Activated gamma-delta T cell treated with Interleukin-2 at 50 U/mL for 16 hours (primary cell): Measurements from ENCODE around the gene INPP5F.
A peak's percentile ranks its signal among the peaks of the same experiment; 100 is the strongest.
"Not testable (repeated sequence)": the region's sequence is repeated elsewhere in the genome, so short reads cannot be mapped to it uniquely, and the experiment has no call there.

Source experiments
- DNase-seq: peaks from one replicate; pipeline ENCODE4 v3.0.0-alpha.2; 2020

The INPP5F gene

DNA sequence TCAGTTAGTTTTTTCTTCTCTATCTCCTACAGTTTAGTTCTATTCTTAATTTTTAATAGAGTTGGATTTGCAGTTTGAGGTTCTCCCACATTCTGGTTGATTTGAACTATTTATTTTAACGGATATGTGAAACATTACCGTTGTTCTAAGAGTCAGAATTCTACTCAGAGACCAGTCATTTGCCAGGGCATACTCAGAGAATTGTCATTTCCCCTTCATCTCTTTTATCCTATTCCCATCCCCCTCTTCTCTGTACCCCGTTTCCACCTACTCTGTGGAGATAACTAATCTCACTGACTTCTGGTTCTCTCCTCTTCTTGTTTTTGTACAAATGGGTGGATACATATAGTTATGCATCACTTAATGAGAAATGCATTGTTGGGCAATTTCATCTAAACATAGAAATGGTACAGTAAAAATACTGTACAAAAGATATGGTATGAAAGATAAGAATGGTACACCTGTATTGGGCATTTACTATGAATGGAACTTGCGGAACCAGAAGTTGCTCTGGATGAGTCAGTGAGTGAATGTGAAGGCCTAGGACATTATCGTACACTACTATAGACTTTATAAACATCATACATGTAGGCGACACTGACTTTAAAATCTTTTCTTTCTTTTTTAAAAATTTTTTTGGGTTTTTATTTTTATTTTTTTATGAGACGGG, 53.1 kb downstream of the INPP5F start:
- no peak for DNase-seq

DNA sequence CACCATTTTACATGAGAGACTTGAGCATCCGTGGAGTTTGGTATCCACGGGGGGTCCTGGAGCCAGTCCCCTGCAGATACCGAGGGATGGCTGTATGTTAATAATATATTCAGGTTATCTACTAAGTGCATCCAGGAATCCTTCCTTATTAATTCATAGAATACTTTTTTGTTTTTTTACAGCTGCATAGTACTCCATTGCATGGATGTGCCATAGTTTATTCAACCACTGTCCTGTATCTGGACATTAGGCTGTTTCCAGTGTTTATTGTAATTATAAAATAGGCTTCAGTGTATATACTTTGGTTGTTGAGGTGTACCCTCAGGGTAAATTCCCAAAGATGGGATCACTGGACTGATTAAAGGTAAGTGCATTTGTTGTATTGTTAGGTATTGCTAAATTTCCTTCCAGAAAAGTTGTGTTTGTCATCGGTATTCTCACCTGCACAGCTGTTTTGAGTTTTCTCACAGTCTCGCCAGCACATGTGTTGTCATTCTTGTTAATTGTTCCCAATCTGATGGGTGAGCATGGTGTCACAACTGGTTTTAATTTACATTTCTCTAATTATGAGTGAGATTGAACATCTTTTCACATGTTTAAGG, 55.1 kb downstream of the INPP5F start:
- DNase-seq, result no peak

DNA sequence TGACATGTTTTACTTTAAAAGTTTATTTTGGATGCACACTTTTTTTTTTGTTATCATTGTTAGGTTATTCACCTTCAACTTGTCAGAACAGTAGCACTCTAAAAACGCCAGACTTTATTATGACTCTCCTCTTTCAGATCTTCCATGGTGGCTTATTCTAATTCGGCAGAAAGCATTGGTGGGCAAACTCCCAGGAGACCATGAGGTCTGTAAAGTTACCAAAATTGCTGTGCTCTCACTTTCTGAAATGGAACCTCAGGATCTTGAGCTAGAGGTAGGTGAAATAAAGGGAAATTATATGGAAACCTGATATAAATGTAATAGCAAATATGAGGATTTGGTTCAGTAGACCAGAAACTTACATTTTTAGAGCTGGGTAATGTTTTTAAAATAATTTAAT, 55.6 kb downstream of the INPP5F start:
- DNase-seq, result no peak

DNA sequence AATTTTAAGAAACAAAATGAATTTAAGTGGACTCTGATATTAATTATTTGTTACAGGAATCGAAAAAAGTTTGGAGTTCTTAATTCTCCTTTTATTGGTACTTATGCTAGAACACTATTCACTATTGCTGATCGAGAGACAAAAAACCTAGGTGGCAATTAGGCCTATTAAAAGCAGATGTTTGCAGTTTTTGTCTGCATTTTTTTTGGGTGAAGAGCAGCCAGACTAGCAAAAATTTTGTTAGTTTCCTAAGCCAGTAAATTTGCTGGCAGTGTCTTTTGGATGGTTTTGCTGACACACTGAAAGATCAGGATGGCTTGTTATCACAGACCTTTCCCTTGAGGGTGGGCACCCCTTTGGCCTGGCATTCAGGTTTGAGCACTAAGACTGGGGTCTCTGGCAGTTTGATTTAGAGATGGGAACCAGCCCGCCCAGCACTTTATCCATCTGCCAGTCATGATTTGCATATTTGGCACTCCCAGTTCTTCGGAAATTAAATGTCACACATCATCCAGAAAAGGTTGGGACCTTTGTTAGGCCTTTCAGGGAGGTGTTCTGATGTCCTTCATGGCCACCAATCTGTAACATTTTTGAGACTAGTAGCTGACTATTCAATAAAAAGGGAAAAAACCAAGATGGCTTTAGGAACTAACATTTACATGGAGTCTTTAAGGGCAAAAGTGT, 57.3 kb downstream of the INPP5F start:
- DNase-seq, result no peak

DNA sequence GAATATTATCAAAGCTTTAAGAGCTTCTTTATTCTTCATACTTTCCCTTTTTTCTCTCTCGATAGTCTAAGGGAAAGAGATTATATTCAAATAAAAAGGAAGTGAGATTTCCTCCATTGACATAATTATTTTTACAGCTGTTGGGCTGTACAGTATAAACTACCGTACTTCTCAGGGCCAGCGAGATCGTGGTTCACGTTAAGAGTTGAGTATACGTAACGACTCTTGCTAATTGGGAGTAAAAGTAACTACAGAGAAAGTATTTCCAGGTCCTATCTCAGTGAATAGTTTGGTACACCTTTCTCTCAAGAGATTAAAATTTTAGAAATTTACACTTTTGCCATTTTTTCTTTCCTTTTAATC, 57.8 kb downstream of the INPP5F start:
- no peak for DNase-seq

DNA sequence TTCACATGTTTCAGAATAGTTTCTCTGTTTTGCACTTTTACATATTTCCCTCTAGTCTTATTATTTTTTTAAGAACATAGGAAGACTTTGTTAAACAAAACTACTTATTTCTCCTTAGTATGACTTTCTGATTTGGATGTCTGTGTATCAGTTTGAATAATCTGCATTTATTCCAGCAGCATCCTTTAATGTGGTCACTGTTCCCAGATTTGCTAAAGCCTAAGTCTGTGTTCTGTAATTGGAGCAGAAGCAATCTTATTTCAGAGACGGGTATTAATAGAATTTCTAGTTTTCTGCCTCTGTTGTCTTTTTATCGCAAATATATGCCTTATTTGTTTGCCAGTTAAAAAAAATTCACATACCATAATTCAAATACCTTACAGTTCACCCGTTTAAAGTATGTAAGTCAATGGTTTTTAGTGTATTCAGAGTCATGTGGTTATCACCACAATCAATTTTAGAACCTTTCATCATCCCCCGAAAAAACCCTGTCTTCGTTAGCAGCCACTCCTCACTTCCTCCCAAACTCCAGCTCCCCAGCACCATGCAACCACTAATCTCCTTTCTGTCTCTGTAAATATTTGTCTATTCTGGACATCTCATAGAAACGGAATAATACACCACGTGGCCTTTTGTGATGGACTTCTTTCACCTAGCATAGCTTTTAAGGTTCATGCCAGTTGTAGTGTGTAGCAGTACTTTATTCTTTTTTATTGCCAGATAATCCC, 58.7 kb downstream of the INPP5F start:
- DNase-seq, result no peak

DNA sequence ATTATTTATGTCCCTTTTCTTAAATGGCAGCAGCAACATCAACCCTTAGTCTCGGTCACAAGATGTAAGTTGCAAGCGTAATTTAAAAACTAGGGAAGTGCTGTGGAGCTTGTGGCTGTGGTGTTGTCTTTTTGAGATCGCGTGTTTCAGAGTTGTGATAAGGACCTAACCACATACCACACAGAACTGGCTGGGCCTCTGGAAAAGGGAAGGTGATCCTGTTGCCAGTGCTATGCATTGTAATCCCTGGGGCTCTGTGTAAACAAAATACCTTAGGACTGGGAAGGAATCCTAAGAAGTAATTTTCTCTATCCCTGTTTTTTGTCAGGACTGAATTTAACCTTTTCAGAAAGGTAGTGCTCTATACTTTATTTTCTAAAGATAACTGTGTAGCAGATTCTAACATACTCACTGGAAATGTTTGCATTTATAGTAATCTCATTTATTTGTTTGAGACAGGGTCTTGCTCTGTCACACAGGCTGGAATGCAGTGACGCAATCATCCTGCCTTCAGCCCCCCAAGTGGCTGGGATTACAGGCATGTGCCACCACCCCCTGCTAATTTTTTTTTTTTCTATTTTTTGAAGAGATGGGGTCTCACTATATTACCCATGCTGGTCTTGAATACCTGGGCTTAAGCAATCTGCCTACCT, 60.4 kb downstream of the INPP5F start:
- DNase-seq, result no peak

DNA sequence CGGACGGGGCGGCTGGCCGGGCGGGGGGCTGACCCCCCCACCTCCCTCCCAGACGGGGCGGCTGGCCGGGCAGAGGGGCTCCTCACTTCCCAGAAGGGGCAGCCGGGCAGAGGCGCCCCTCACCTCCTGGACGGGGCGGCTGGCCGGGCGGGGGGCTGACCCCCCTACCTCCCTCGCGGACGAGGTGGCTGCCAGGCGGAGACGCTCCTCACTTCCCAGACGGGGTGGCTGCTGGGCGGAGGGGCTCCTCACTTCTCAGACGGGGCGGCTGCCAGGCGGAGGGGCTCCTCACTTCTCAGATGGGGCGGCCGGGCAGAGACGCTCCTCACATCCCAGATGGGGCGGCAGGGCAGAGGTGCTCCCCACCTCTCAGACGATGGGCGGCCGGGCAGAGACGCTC, 69.3 kb downstream of the INPP5F start:
- not testable (repeated sequence) for DNase-seq

DNA sequence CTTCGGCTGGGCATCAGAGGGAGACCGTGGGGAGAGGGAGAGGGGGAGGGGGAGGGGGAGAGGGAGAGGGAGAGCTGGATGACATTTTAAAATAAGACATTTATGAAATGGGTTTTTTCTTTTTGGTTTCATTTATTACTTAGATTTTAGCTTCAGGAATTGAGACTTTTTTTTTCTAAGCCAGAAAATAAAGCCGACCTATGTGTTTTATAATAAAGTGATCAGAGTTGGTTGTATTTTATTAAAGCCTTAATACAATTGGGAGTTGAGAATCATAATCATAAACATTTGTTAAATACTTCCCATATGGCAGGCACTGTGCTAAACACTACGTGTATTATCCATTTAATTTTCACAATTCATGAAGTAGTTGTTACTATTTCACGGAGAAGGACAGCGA, 70.2 kb downstream of the INPP5F start:
- DNase-seq, result no peak

DNA sequence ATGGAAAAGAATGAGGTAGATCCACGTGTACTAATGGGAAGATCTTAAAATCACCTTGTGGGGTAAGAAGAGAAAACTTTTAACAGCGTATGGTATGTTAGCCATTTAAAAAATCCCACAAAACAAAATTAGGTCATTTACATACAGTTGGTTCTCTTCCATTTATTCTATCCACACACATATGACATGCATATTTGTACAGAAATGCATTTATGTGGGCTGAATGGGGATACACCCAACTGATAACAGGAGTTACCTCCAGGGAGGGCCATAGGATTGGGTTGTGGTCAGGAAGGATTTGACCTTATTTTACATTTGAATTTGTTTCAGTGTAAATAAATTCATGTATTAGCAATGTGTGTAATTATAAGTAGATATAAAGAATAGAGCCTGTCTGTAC, 75.3 kb downstream of the INPP5F start:
- no peak for DNase-seq

DNA sequence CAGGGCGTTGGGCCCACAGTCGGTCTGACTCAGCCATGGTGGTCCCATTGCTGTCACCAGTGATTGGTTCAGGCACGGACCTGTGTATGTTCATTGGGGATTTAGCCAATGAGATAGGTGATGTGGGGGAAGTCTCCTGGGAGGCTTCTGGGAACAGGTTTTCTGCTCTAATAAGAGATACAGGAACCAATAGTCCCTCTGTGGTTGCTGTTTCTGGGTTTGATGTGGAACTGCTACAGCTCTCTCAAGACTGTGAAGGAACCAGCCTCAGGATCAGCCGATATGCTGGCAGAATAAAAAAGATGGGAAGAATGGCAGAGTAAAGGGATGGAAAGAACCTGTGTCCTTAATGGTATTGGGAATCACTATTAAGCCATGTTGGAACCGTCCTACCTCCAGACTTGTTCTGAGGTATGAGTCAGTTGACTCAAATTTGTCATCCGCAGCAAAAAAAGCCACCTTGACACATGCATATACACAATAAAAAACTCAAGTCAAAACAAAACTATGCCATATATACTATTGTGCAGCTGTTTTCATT, 76.2 kb downstream of the INPP5F start:
- no peak for DNase-seq

DNA sequence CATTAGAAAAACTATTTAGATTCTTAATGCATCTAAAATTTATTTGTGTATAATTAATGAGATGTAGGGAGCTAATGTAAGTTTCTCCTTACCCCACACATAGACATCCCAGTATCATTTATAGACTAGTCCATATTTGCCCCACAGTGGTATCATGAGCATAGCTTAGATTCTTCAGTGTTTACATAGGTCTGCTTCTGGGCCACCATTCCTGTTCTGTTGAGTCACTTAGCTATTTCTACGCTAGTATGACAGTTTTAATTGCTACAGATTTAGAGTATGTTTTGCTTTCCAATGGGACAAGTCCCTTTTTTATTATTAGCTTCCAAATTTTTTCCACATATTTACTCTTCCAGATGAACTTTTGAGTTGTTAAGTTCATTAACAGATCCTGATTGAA, 77.4 kb downstream of the INPP5F start:
- no peak for DNase-seq

DNA sequence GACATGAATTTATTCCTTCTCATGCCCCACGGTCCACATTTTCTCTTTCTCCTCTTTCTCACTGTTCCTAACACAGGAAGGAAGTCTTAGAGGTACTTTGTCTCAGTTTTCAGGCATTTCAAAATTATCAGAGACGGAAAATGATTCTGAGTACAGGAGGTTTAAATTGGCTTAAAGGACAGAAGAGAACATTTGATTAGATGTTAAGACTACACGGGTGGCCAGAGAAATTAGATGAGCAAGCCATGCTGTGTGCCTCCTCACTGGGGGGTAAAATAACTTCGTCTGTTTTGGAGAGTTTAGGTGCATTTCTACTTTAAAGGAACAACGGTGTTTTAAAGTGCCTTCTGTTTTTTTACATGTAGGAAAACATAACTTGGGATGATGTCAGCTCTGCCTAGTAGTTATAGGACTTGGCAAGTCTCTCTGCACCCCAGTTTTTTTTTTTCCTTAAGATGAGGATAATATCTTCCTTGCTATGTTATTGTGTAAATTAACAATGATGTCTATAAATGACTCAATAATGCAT, 79.9 kb downstream of the INPP5F start:
- no peak for DNase-seq

DNA sequence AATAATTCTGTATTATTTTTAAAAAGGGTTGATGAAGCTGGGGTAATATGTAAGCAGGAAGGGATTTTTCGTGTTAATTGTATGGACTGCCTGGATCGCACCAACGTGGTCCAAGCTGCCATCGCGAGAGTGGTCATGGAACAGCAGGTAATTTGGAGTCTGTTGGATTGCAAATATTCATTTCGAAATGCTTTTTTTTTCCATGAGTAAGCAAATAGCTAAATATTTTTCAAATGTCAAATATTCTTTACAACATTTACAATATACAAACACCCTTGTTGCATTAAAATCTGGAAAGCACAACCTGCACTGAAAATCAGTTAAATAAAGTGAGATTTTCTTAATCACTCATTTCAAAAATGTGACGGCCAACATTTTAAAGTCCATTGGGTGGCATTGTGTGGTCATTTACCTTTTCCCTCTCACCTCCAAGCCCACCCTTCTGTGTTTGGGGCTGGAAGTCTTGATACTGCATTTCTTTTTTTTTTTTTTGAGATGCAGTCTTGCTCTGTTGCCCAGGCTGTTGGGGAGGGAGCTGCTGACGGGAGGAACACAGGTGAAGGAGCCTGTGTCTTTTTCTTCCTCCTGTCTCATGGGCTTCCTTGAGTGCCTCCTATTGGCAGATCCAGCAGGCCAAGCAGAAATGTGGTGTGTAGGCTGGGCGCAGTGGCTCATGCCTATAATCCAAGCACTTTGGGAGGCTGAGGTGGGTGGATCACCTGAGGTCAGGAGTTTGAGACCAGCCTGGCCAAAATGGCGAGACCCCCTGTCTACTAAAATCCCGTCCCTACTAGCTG, 80.7 kb downstream of the INPP5F start:
- no peak for DNase-seq

DNA sequence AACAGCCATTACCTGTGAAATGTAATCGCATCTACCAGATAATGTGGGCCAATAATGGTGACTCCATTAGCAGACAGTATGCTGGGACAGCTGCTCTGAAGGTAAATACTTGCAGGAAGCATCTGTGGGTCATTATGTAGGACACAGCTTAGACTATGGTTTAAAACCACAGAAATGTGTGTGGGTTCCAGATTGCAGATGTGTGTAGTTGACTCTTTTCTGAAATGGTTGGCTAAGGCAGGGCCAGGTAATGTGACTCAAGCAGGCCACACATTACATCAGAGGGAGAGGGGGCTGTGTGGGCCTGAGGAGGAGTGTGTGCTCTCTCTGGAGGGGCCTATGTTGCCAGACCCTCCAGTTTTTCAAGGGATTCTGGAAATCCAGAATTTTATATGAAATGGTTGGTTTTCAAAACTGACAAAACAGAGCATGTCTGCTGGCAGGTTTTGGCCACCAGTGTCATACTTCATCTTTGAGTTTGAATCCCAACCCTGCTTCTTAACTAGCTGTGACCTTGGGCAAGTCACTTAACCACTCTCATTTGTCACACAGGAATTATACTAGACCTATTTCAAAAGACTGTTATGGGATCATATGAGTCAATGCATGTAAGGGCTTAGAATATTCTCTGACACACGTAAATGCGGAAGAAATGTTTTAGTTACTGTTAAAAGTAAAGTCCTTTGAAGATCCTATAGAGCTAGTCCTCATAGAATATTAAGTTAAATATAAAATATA, 82.3 kb downstream of the INPP5F start:
- DNase-seq, result no peak

DNA sequence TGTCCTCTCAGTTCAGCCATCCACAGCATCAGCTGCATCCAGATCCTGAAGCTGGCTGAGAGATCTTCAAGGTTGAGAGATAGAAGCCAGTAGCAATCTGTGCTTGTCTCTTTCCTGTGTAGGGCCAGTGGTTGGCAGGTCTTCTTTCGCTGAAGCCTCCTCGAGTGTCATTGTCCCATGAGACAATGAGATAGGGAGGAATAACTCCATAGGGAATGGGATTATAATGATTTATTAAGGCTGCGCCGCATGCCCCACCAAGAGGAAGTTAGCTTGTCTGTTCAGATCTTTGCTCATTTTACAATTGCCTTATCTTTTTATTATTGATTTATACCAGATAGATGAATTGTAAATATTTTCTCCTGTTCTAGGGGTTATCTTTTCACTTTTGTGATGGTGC, 85.3 kb downstream of the INPP5F start:
- DNase-seq, result no peak

DNA sequence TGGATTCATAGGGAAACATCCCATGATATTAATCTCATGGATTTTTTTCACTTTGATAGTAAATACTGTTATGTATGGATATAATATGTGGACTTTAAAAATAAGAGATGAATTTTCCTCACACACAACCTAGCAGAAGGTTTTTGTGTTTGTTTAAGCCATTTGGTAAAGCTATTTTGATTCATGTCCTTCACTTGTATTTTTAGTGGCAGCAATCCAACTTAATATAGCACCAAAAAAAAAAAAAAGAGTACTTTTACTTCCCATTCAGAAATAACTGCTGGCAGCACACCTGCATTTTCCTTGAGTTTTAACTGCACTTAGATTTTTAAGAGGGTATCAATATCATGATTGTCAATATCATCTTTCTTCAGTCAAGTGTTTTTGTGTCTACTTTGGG, 86.8 kb downstream of the INPP5F start:
- DNase-seq, result no peak

DNA sequence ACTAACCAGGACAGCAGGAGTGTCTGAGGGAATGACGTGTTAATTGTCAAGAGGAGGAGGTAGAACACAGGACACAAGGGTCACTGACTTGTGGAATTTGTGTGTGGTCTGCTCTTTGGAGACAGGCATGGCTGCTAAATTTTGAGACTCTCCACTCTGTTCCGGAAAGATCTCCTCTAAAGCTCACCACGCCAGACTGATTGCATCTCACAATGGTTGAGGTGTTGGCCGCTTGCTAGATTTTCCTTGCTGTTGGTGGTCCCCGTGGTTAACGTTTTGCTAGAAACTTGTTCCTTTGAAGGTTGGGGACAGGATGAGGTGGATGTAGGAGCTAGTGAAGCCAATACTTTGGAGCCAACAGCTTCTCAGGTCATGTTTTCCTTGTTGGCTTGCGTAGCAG, 89.8 kb downstream of the INPP5F start:
- DNase-seq, result no peak

DNA sequence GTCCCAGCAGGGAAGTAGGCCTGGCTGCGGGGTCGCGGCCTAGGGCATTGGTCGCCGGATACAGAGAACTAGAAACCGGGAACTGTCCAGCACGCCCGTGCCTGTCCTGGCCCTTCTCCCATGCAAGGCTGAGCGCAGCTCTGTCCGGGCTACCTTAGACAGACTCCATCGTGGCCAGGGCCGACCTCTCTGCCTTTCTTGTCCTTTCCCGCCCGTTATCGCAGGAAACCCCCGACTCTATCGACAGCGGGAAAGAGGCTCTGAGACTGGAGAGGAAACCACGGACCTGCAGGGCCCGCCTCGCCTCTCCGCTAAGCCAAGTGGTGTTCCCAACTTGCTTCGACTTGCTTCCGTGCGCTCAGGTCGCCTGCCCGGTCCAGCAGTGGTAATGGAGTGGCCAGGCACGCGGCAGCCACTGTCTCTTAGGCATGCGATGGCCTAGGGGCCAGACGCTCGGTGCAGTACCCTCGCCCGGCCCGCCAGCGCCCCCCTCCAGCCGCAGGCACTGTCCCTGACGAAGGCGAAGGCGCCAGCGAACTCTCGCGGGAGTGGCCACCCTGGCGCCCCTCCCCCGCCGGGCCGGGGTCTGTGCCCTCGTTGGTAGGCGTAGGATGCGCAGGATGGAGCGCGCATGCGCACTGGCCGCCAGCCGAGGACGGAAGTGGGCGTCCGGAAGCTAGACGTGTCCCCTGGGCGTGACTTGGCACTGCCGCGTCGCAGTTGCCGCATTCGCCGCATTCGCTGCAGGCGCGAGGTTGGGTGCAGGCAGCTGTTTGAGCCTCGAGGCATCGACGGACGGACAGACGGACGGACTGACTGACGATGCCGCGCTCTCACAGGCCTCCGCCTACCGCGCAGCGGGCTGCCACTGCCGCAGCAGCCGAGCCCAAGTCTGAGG, 92.4 kb downstream of the INPP5F start:
- DNase-seq, result peak; percentile 14

DNA sequence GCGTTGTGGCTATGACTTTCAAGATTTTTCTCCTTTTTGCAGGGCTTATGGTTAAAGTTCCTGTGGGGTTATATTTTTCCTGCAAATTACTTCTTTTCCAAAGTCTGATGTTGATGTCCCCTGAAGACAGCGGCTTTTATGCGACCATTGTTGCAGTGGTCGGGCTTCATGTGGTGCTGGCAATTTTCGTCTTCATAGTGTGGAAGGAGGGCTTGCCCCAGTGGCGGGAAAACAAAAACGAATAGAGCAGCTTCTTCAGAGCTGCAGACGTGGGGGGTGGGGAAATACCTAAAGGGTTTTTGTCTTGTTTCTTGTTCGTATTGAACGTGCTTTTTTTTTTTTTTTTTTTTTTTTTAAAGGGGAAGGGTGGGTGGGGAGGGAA, 93.0 kb downstream of the INPP5F start:
- no peak for DNase-seq
